Mesothelial cell of epicardium (in vitro differentiated cells): ENCODE results near the gene COPZ2. TPM values are rescaled to one million over a fixed set of nuclear protein-coding genes. Genes with fewer than 3 reads are reported as not detected.
"Not testable (repeated sequence)": the region's sequence is repeated elsewhere in the genome, so short reads cannot be mapped to it uniquely, and the experiment has no call there.

Experiments used
- DNase-seq, 2 experiments: peaks; one replicate each; pipeline ENCODE4 v3.0.0; 2021; ENCODE audit warnings: low spot score in 2 of 2; ENCODE audit not compliant: unreplicated experiment in 2 of 2
- H3K27ac Mint-ChIP-seq: 2 replicates; pipeline ENCODE4 v1.8.0; 2021; ENCODE audit warnings: mixed read lengths
- H3K27me3 Mint-ChIP-seq: 2 replicates; pipeline ENCODE4 v1.8.0; 2021; ENCODE audit warnings: low read depth, mixed read lengths
- H3K36me3 Mint-ChIP-seq: 2 replicates; pipeline ENCODE4 v1.8.0; 2021; ENCODE audit warnings: mixed read lengths
- H3K4me1 Mint-ChIP-seq: 2 replicates; pipeline ENCODE4 v1.8.0; 2021; ENCODE audit warnings: mixed read lengths
- H3K4me3 Mint-ChIP-seq: 2 replicates; pipeline ENCODE4 v1.8.0; 2021; ENCODE audit warnings: mild to moderate bottlenecking, moderate library complexity, mixed read lengths
- H3K9me3 Mint-ChIP-seq: 2 replicates; pipeline ENCODE4 v1.8.0; 2021; ENCODE audit warnings: mixed read lengths
- total RNA-seq: library from RNA; stranded (reverse); gene quantifications from 3 replicates; pipeline ENCODE4 v1.2.1, GENCODE V29; 2021
- TF ChIP-seq, protein P1 (sequence below): fragments of 200-600 bp; sonication (generic); IDR thresholded peaks from one replicate; pipeline ENCODE4 v1.5.0; 2021; ENCODE audit warnings: antibody characterized with exemption; ENCODE audit not compliant: unreplicated experiment

The COPZ2 gene, protein sequence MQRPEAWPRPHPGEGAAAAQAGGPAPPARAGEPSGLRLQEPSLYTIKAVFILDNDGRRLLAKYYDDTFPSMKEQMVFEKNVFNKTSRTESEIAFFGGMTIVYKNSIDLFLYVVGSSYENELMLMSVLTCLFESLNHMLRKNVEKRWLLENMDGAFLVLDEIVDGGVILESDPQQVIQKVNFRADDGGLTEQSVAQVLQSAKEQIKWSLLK
- 28.2 to 31.8 TPM (median 30.7 TPM) in 3 replicates for total RNA-seq

DNA sequence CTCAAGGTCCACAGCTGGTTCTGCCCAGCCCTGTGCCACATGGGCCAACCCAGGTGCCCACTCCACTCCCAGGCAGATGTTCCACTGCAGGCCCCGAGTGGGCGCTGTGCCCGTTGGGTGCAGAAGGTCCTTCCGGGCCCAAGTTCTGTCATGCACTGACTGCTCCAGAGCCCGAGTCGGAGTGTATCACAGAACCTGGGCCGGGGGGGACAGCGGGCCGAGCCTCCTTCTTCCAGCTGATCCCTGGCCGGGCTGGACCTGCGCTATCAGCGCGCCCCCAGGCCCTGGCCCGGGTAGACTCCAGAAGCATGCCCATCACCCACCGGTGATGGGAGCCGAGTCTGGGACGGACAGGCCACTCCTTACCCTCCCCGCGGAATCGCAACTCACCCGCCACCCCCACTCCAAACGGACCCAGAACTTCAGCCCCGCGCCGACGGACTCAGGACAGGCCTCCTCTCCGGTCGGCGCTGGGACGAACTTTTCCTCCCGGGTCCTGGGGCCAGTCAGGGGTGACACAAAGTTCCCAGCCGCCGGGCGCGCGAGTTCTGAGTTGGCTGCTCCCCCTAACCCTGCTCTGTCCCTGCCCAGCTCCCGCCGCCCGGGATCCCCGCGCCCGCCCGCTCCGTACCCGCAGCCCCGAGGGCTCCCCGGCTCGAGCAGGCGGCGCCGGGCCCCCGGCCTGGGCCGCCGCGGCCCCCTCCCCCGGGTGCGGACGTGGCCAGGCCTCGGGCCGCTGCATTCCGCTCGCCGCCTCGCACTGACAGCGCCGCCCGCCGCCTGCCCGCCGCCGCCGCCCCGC is at the start of gene COPZ2:
Gene COPZ2, minus strand, starts transcription at position 762 of the 802 bp plus-strand sequence. Its CDS starts 20 bp downstream, at position 742.
- no peaks in the 10 kb centered on the region for H3K36me3 Mint-ChIP-seq
- H3K9me3 Mint-ChIP-seq: no peaks in the 10 kb centered on the region
- DNase-seq: no peak
- H3K27ac Mint-ChIP-seq: peak within 1 kb of the TSS; percentile 90
- TF ChIP-seq, protein P1, sequence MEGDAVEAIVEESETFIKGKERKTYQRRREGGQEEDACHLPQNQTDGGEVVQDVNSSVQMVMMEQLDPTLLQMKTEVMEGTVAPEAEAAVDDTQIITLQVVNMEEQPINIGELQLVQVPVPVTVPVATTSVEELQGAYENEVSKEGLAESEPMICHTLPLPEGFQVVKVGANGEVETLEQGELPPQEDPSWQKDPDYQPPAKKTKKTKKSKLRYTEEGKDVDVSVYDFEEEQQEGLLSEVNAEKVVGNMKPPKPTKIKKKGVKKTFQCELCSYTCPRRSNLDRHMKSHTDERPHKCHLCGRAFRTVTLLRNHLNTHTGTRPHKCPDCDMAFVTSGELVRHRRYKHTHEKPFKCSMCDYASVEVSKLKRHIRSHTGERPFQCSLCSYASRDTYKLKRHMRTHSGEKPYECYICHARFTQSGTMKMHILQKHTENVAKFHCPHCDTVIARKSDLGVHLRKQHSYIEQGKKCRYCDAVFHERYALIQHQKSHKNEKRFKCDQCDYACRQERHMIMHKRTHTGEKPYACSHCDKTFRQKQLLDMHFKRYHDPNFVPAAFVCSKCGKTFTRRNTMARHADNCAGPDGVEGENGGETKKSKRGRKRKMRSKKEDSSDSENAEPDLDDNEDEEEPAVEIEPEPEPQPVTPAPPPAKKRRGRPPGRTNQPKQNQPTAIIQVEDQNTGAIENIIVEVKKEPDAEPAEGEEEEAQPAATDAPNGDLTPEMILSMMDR: peak; percentile 44
- peaks cover 10% of the 10 kb centered on the region for H3K4me1 Mint-ChIP-seq
- H3K27me3 Mint-ChIP-seq: peaks cover 11% of the 10 kb centered on the region
- peak within 1 kb of the TSS; percentile 78 for H3K4me3 Mint-ChIP-seq

DNA sequence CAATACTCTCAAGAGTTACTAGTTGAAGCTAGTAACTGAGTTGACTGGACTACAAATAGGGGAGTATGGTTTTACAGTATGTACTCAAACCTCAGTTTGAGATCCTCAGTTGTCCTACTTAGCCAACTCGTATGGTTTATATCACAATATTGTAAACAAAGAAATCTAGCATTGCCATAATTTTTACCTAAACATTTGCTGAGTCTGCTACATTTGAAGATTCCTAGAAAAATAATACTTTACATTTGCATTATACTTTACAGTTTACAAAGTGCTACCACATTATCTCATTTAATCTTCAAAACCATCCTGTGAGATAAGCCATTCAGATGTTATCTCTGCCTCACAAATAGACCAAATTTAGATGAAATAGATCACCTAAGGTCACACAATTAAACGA is 47.3 kb upstream of the COPZ2 start:
- Mint-ChIP-seq H3K9me3 (no peaks in the 10 kb centered on the region), H3K4me1 (peaks cover 19% of the 10 kb centered on the region), H3K27me3 (no peaks in the 10 kb centered on the region), H3K36me3 (peaks cover 2% of the 10 kb centered on the region), H3K27ac (peak overlapping the region; percentile 58), H3K4me3 (no peak overlapping the region)
- DNase-seq: no peak
- TF ChIP-seq, protein P1: no peak

DNA sequence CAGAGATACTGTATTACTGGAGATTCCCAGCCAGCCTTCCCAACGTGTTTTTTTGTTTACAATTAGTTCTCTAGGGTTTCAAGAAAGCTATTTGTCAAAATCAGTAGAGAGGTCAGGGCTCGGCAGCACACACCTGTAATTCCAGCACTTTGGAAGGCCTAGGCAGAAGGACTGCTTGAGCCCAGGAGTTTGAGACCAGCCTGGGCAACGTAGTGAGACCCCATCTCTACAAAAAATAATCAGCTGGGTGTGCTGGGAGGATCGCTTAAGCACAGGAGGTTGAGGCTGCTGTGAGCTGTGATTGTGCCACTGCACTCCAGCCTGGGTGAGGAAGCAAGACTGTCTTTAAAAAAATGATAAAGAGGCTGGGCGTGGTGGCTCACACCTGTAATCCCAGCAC is 44.3 kb upstream of the COPZ2 start:
- H3K36me3 Mint-ChIP-seq: peaks cover 3% of the 10 kb centered on the region
- no peak for DNase-seq
- H3K9me3 Mint-ChIP-seq: no peaks in the 10 kb centered on the region
- peaks cover 16% of the 10 kb centered on the region for H3K4me1 Mint-ChIP-seq
- TF ChIP-seq, protein P1: no peak
- no peaks in the 10 kb centered on the region for H3K27me3 Mint-ChIP-seq
- H3K27ac Mint-ChIP-seq: no peak overlapping the region
- no peak overlapping the region for H3K4me3 Mint-ChIP-seq

DNA sequence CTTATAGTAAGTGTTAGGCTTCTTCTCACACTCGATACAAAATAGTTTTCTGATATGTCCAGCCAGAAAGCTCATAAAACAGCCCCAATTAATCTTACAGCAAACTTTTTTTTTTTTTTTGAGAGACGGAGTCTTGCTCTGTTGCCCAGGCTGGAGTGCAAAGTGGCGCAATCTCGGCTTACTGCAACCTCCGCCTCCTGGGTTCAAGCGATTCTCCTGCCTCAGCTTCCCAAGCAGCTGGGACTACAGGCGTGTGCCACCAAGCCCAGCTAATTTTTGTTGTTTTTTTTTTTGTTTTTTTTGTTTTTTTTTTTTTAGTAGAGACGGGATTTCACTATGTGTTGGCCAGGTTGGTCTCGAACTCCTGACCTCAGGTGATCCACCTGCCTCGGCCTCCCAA is 39.6 kb upstream of the COPZ2 start:
- H3K36me3 Mint-ChIP-seq: peaks cover 15% of the 10 kb centered on the region
- not testable (repeated sequence) for H3K4me1 Mint-ChIP-seq, H3K4me3 Mint-ChIP-seq, H3K9me3 Mint-ChIP-seq, H3K27me3 Mint-ChIP-seq, DNase-seq, H3K27ac Mint-ChIP-seq

DNA sequence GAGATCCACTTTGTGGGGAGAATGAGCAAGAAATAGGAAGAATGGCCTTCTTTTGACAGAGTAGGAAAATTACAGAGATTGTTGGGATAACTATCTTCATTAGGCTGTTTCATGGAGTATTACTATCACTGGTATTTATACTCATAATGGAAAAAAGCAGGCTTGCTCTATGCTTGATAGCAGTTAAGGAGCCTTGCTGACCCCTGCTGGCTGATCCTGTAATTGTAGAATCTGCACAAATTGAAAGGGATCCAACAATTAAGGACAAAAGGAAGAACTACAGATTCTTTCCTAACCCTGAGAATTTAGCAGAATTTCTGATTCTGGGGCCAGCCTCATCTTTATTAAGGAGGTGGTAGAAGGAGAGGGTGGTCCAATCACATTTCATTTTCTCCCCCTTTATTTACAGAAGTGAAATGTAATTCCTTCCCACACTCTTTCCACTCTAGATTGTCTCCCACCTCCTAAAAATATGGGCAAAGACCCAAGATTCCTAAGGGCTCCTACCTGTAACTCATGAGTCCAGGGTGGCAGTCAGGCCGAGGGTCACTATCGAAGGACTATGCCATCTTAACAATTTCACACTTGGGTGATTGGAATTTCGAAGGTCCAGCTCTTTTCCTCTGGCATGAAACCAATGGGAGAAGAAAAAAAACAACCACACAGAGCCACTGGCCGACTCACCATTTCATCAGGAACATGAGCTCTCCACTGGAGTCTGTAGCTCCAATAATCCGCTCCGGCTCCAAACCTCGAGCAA is 36.9 kb upstream of the COPZ2 start:
- H3K9me3 Mint-ChIP-seq: no peaks in the 10 kb centered on the region
- no peaks in the 10 kb centered on the region for H3K27me3 Mint-ChIP-seq
- peak overlapping the region; percentile 69 for H3K27ac Mint-ChIP-seq
- DNase-seq: peak in 1 of 2 experiments; percentile 75
- H3K4me3 Mint-ChIP-seq: no peak overlapping the region
- TF ChIP-seq, protein P1: peak; percentile 61
- H3K36me3 Mint-ChIP-seq: peaks cover 15% of the 10 kb centered on the region
- peaks cover 2% of the 10 kb centered on the region for H3K4me1 Mint-ChIP-seq

DNA sequence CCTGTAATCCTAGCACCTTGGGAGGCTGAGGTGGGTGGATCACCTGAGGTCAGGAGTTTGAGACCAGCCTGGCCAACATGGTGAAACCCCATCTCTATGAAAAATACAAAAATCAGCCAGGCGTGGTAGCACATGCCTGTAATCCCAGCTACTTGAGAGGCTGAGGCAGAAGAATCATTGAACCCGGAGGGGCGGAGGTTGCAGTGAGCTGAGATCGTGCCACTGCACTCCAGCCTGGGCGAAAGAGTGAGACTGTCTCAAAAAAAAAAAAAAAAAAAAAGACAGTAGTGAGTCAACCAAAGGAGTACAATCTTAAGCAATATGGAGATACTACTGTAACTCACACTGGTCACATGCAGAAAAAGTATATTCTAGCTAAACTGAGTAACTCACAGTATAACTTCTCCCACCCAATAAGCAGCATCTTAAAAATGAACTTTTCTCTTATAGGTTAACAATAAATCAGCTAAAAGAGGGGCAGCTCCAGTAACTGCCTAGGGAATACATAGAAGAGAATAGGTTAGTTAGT is 36.0 kb upstream of the COPZ2 start:
- H3K27me3 Mint-ChIP-seq, H3K4me1 Mint-ChIP-seq, H3K9me3 Mint-ChIP-seq, H3K4me3 Mint-ChIP-seq, H3K27ac Mint-ChIP-seq, DNase-seq: not testable (repeated sequence)
- peaks cover 19% of the 10 kb centered on the region for H3K36me3 Mint-ChIP-seq

DNA sequence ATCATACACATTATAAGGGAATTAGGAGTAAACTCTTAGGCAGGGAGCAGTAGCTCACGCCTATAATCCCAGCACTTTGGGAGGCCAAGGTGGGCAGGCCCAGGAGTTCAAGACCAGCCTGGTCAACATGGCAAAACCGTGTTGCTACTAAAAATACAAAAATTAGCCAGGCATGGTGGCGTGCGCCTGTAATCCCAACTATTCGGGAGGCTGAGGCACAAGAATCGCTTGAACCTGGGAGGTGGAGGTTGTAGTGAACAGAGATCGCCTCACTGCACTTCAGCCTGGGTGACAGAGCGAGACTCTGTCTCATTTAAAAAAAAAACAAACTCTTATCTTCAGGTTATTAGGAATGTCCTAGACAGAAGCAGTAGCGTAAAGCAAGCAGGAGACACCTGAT is 35.2 kb upstream of the COPZ2 start:
- H3K27ac Mint-ChIP-seq, H3K4me1 Mint-ChIP-seq, H3K9me3 Mint-ChIP-seq, DNase-seq, H3K4me3 Mint-ChIP-seq, H3K27me3 Mint-ChIP-seq: not testable (repeated sequence)
- peaks cover 23% of the 10 kb centered on the region for H3K36me3 Mint-ChIP-seq
